ENCODE data around the gene CLDN20.

DNA sequence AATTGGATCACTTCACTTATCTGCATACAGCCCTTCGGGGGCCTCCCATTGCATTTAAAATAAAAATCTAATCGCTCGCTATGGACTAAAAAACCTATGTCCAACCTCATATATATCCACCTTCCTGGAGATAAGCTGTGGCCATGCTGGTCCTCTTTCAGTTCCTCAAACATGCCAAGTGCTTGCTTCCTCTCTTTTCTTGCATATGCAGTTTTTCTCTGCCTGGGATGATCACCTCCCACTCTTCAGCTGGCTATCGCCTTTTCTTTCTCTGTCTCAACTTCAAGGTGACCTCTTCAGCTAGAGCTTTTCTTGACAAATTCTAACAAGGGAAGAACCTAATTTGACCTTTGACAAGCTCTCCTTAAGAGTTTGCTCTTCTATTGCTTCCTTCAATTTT is 56.1 kb downstream of the CLDN20 start:
- TF ChIP-seq, protein P1, sequence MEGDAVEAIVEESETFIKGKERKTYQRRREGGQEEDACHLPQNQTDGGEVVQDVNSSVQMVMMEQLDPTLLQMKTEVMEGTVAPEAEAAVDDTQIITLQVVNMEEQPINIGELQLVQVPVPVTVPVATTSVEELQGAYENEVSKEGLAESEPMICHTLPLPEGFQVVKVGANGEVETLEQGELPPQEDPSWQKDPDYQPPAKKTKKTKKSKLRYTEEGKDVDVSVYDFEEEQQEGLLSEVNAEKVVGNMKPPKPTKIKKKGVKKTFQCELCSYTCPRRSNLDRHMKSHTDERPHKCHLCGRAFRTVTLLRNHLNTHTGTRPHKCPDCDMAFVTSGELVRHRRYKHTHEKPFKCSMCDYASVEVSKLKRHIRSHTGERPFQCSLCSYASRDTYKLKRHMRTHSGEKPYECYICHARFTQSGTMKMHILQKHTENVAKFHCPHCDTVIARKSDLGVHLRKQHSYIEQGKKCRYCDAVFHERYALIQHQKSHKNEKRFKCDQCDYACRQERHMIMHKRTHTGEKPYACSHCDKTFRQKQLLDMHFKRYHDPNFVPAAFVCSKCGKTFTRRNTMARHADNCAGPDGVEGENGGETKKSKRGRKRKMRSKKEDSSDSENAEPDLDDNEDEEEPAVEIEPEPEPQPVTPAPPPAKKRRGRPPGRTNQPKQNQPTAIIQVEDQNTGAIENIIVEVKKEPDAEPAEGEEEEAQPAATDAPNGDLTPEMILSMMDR (IDR thresholded peaks at IDR 0.05; ENCODE audit: insufficient read depth, low read length, poor library complexity, severe bottlenecking): no peak
- TF ChIP-seq EZH2phosphoT487 (conservative IDR thresholded peaks at IDR 0.05; ENCODE audit: low read length): no peak

Data from SU-DHL-6 (cell line).